ENCODE measurements around the gene SMARCA4. TPM values are rescaled to one million over a fixed set of nuclear protein-coding genes. Genes with fewer than 3 reads are reported as not detected.

SMARCA4 gene
- total and polyA plus RNA-seq, 2 donors from 2014 or later = 59.8 to 124 TPM

- DNase-seq = no peak
- H3K4me3 ChIP-seq (ENCODE audit: low read length in 3 of 3) = no peak overlapping the region
- no peaks in the 10 kb centered on the region for H3K9me3 ChIP-seq (ENCODE audit: control insufficient read depth in 2 of 3, insufficient read depth in 1 of 3, low read length in 3 of 3)
- no peaks in the 10 kb centered on the region for H3K27me3 ChIP-seq (ENCODE audit: control insufficient read depth, insufficient read depth, low read length)
- intact Hi-C loops (cut with DNase I) = no loop called here
- H3K4me1 ChIP-seq (ENCODE audit: control insufficient read depth in 2 of 3, insufficient read depth in 2 of 3, low read depth in 1 of 3, low read length in 3 of 3) = no peaks in the 10 kb centered on the region
- no peak overlapping the region for H3K27ac ChIP-seq (ENCODE audit: low read depth in 2 of 2, low read length in 2 of 2)
- no peak overlapping the region for H3K9ac ChIP-seq (ENCODE audit: low read length in 3 of 3)
- peaks cover 2 to 21% (median 7%) of the 10 kb centered on the region in 3 donors for H3K36me3 ChIP-seq (ENCODE audit: control insufficient read depth in 2 of 3, insufficient read depth in 3 of 3, low read length in 3 of 3)
- FAIRE-seq = no peak
- TF ChIP-seq CTCF (IDR thresholded peaks at IDR 0.05; ENCODE audit: borderline replicate concordance, extremely low read depth, insufficient read depth) = no peak
Observed at GRCh38 chr19:11050323-11051114, 89.7 kb downstream of the SMARCA4 start.

- FAIRE-seq (no peak), DNase-seq (no peak)
- Histone ChIP-seq H3K9ac (ENCODE audit: low read length in 3 of 3) (no peak overlapping the region), H3K36me3 (ENCODE audit: control insufficient read depth in 2 of 3, insufficient read depth in 3 of 3, low read length in 3 of 3) (peaks cover 2 to 22% (median 10%) of the 10 kb centered on the region in 3 donors), H3K4me3 (ENCODE audit: low read length in 3 of 3) (no peak overlapping the region), H3K9me3 (ENCODE audit: control insufficient read depth in 2 of 3, insufficient read depth in 1 of 3, low read length in 3 of 3) (no peaks in the 10 kb centered on the region), H3K27ac (ENCODE audit: low read depth in 2 of 2, low read length in 2 of 2) (no peak overlapping the region), H3K27me3 (ENCODE audit: control insufficient read depth, insufficient read depth, low read length) (no peaks in the 10 kb centered on the region), H3K4me1 (ENCODE audit: control insufficient read depth in 2 of 3, insufficient read depth in 2 of 3, low read depth in 1 of 3, low read length in 3 of 3) (no peaks in the 10 kb centered on the region)
- TF ChIP-seq CTCF (IDR thresholded peaks at IDR 0.05; ENCODE audit: borderline replicate concordance, extremely low read depth, insufficient read depth) = no peak
- intact Hi-C loops (cut with DNase I) = no loop called here
Observed at GRCh38 chr19:11053817-11054195, 93.0 kb downstream of the SMARCA4 start.

DNA sequence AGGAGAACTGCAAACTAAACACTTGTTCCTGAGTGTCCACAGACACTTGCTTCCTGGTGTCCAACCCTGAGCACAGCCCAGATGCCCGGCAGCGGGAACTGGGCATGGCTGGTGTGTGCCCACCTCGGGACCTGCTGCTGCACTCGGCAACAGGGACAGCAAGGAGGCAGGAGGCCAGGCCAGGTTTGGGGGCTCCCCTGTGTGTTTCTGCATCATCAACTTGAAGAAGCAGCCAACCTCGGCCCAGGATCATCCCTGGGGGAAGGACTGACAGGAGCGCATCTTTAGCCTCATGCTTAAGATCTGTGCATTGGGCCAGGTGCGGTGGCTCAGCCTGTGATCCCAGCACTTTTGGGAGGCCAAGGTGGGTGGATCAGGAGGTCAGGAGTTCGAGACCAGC is 93.4 kb downstream of the SMARCA4 start:
- H3K9me3 ChIP-seq (ENCODE audit: control insufficient read depth in 2 of 3, insufficient read depth in 1 of 3, low read length in 3 of 3) = no peaks in the 10 kb centered on the region
- no peak for TF ChIP-seq CTCF (IDR thresholded peaks at IDR 0.05; ENCODE audit: borderline replicate concordance, extremely low read depth, insufficient read depth)
- FAIRE-seq (no peak), DNase-seq (no peak)
- H3K36me3 ChIP-seq (ENCODE audit: control insufficient read depth in 2 of 3, insufficient read depth in 3 of 3, low read length in 3 of 3) = peaks cover 2 to 22% (median 10%) of the 10 kb centered on the region in 3 donors
- H3K9ac ChIP-seq (ENCODE audit: low read length in 3 of 3) = no peak overlapping the region
- H3K4me3 ChIP-seq (ENCODE audit: low read length in 3 of 3) = no peak overlapping the region
- no peak overlapping the region for H3K27ac ChIP-seq (ENCODE audit: low read depth in 2 of 2, low read length in 2 of 2)
- intact Hi-C loops (cut with DNase I) = no loop called here
- H3K27me3 ChIP-seq (ENCODE audit: control insufficient read depth, insufficient read depth, low read length) = no peaks in the 10 kb centered on the region
- no peaks in the 10 kb centered on the region for H3K4me1 ChIP-seq (ENCODE audit: control insufficient read depth in 2 of 3, insufficient read depth in 2 of 3, low read depth in 1 of 3, low read length in 3 of 3)

Measured in kidney (tissue), 14 donors.